Smooth muscle cell of trachea (primary cell): ENCODE results near the gene CEP170B. TPM values are rescaled to one million over a fixed set of nuclear protein-coding genes. Genes with fewer than 3 reads are reported as not detected.

Source experiments
- total RNA-seq: library from RNA; depleted of rRNA; stranded (reverse); fragments of >200 nt; gene quantifications from 2 replicates; pipeline ENCODE4 v1.2.1, GENCODE V29; 2014

CEP170B gene
- total RNA-seq = 14.7 and 28.0 TPM in 2 replicates

DNA sequence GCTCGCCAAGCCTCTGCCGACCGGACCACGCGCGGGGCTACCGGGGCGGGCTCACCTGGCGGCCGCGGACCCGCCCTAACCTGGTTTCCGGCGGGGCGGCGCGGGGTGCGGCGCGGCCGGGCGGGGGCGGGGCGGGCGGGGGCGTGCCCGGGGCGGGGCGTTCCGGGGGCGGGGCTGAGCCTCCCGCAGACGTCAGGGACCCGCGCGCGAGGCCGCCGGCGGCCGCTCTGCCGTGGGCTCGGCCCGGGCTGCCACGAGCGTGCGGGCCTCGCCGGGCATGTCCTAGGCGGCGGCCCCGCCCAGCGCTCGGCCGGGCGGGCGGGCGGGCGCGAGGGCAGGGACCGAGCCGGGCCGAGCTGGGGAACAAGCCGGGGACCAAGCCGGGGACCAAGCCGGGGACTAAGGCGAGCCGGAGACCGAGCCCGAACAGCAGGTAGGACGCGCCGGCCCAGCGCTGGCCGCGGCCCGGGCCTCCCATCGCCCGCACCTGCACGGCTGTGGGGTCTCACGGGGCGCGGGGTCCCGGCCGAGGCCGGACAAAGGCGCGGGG is at the start of gene CEP170B:
Gene CEP170B (plus strand): TSS at position 188 of the 550 bp plus-strand sequence. CDS start 3,183 bp downstream, outside the sequence.

DNA sequence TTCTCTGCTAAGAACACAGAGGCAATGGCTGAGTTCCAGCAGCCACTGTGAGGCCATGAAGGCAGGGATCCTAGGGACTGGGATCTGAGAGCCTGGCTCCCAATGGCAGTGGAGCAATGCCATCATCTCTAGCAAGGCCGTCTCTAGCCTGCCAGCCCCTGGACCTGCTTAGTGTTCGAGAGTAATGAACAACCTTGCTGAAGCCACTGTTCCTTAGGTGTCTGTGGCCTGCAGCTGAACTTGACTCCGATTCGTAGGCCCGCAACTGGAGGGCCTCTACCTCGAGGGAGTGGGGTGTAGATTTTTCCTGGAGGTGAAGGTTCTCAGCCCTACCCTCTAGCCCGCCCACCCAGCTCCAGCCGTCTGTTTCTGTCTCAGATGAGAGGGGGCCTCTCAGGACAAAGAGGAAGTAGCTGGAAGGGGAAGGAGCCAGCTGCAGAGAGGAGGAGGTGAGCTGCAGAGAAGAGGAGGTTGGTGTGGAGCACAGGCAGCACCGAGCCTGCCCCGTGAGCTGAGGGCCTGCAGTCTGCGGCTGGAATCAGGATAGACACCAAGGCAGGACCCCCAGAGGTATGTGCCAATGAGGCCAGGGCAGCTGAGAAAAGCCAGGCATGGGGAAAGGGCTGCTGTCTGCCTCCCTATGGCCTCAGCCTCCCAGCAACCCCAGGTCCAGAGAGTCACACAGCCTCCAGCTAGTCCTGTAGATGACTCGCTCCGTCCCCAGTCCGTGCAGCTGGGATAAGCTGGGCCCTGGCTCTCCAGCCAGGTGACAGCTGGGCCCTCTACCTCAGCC is 59.5 kb downstream of the CEP170B start, which contains the start of gene PLD4:
Gene PLD4 (plus strand): TSS at position 459 of the 793 bp plus-strand sequence. CDS start 2,262 bp downstream, outside the sequence.

Other genes starting within 250 kb of the CEP170B start
- 74.6 and 86.8 TPM in 2 replicates for gene INF2, start 175.7 kb upstream of the CEP170B start, total RNA-seq
- 2.5 and 7.1 TPM in 2 replicates for gene ADSS1, start 141.0 kb upstream of the CEP170B start, total RNA-seq
- gene SIVA1, start 112.1 kb upstream of the CEP170B start, total RNA-seq = 56.2 and 167 TPM in 2 replicates
- gene AKT1, start 69.5 kb upstream of the CEP170B start, total RNA-seq = 158 and 216 TPM in 2 replicates
- gene ZBTB42, start 64.2 kb upstream of the CEP170B start, total RNA-seq = 3.2 and 5.6 TPM in 2 replicates
- under 0.01 TPM in 2 replicates for gene PLD4, start 59.6 kb downstream of the CEP170B start, total RNA-seq
- 279 and 407 TPM in 2 replicates for gene AHNAK2, start 113.1 kb downstream of the CEP170B start, total RNA-seq
- gene CLBA1, start 120.5 kb downstream of the CEP170B start, total RNA-seq = 9.8 and 10.6 TPM in 2 replicates
- gene CDCA4, start 155.8 kb downstream of the CEP170B start, total RNA-seq = 9.6 and 19.6 TPM in 2 replicates
- 0.15 and 0.33 TPM in 2 replicates for gene GPR132, start 200.2 kb downstream of the CEP170B start, total RNA-seq